Mucosa of gallbladder (tissue), 1 donor: ENCODE data around the gene DENND1C. TPM values are rescaled to one million over a fixed set of nuclear protein-coding genes. Genes with fewer than 3 reads are reported as not detected.
"Not testable (repeated sequence)": the region's sequence is repeated elsewhere in the genome, so short reads cannot be mapped to it uniquely, and the experiment has no call there.

Source experiments
- DNase-seq: peaks from one replicate; pipeline ENCODE4 v3.0.0-alpha.2; 2020; ENCODE audit warnings: low spot score
- total RNA-seq: library from RNA; stranded (reverse); gene quantifications from one replicate; pipeline ENCODE4 v1.2.1, GENCODE V29; 2021
- donor health status: DM: no; HTN: no; CAD: no.

The DENND1C gene
- total RNA-seq, 1 donor from 2014 or later = 8.0 TPM

GRCh38 chr19:6457958-6458694 lies 23.5 kb downstream of the DENND1C start:
- DNase-seq = no peak

- DNase-seq = no peak
Measured at GRCh38 chr19:6455924-6456323, 25.7 kb downstream of the DENND1C start.

- DNase-seq = no peak
Measured at GRCh38 chr19:6453951-6454565, 27.5 kb downstream of the DENND1C start.

GRCh38 chr19:6452899-6453298 lies 28.7 kb downstream of the DENND1C start:
- DNase-seq = no peak

- no peak for DNase-seq
Measured at GRCh38 chr19:6452223-6452614, 29.4 kb downstream of the DENND1C start.

GRCh38 chr19:6451583-6452222 lies 29.9 kb downstream of the DENND1C start:
- no peak for DNase-seq

GRCh38 chr19:6450166-6450565 lies 31.4 kb downstream of the DENND1C start:
- no peak for DNase-seq

- DNase-seq = no peak
Measured at GRCh38 chr19:6448045-6448444, 33.5 kb downstream of the DENND1C start.

GRCh38 chr19:6446452-6446851 lies 35.1 kb downstream of the DENND1C start:
- no peak for DNase-seq

- no peak for DNase-seq
Measured at GRCh38 chr19:6443986-6444385, 37.6 kb downstream of the DENND1C start.

- DNase-seq = no peak
Measured at GRCh38 chr19:6442087-6442688, 39.4 kb downstream of the DENND1C start.

- DNase-seq = no peak
Measured at GRCh38 chr19:6440905-6441304, 40.7 kb downstream of the DENND1C start.

- DNase-seq = no peak
Measured at GRCh38 chr19:6439743-6440142, 41.8 kb downstream of the DENND1C start.

GRCh38 chr19:6433663-6434062 lies 47.9 kb downstream of the DENND1C start, which contains the start of gene SLC25A41:
Gene SLC25A41, minus strand, starts transcription at chr19:6433763. Its CDS starts 70 bp downstream, at chr19:6433693.
- DNase-seq = no peak

GRCh38 chr19:6433165-6433564 lies 48.4 kb downstream of the DENND1C start:
- no peak for DNase-seq

GRCh38 chr19:6431891-6432290 lies 49.7 kb downstream of the DENND1C start:
- DNase-seq = no peak

GRCh38 chr19:6429419-6430221 lies 52.0 kb downstream of the DENND1C start:
- no peak for DNase-seq

- DNase-seq = not testable (repeated sequence)
Measured at GRCh38 chr19:6428692-6429418, 52.7 kb downstream of the DENND1C start.

GRCh38 chr19:6427131-6427530 lies 54.5 kb downstream of the DENND1C start:
- no peak for DNase-seq

GRCh38 chr19:6425732-6426620 lies 55.6 kb downstream of the DENND1C start:
- no peak for DNase-seq
